ENCODE measurements around the gene PSMC4. TPM values are rescaled to one million over a fixed set of nuclear protein-coding genes. Genes with fewer than 3 reads are reported as not detected.

PSMC4 gene
- total RNA-seq, 1 donor from 2014 or later: 74.9 TPM

DNA sequence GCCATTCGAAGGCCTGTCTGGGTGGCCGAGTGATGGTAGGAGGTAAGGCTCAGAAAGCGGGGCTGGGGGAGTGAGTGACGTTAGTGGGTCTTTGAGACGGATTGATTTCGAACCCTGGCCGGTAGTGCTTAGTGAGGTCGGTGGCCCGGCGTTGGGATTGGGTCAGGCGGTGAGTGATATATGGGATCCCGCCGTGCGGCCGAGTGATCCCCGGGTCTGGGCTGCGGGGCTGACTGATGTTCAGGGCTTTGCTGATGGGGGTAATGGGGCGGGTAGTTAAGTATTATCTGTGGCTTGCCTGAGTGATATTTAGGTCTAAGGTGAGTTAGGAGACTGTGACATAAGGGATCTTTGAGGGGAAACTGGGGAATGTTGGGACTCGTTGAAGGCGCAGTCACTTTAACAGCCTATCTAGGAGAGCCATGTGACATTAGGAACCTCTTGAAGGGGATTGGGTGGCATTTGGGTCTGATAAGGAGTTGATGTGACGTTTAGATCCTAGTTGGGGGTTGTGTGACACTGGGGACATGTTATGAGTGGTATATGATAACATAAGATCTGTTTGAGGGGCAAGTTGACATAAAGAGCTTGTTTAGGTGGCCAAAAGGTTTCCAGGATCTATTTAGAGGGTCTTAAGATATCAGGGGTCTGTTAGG lies 543 bp downstream of the PSMC4 start:
- Histone ChIP-seq H3K4me3 (peak overlapping the region; percentile 67 to 82), H3K27ac (peak overlapping the region; percentile 68), H3K27me3 (no peaks in the 10 kb centered on the region), H3K9me3 (no peaks in the 10 kb centered on the region), H3K36me3 (peaks cover 0 to 35% of the 10 kb centered on the region in 2 donors), H3K4me1 (peaks cover 25% of the 10 kb centered on the region)
- no peak for DNase-seq (ENCODE audit: extremely low spot score in 2 of 2)
- intact Hi-C loops (cut with DNase I): loop anchor here (10.0 kb wide), 1 partner anchor 127 kb away; the partner anchor contains the start of gene FBL
- TF ChIP-seq POLR2AphosphoS5 (IDR thresholded peaks at IDR 0.05; ENCODE audit: insufficient read depth in 1 of 2, low read depth in 1 of 2): no peak
- no peak for TF ChIP-seq POLR2A (IDR thresholded peaks at IDR 0.05)
- TF ChIP-seq, protein P1, sequence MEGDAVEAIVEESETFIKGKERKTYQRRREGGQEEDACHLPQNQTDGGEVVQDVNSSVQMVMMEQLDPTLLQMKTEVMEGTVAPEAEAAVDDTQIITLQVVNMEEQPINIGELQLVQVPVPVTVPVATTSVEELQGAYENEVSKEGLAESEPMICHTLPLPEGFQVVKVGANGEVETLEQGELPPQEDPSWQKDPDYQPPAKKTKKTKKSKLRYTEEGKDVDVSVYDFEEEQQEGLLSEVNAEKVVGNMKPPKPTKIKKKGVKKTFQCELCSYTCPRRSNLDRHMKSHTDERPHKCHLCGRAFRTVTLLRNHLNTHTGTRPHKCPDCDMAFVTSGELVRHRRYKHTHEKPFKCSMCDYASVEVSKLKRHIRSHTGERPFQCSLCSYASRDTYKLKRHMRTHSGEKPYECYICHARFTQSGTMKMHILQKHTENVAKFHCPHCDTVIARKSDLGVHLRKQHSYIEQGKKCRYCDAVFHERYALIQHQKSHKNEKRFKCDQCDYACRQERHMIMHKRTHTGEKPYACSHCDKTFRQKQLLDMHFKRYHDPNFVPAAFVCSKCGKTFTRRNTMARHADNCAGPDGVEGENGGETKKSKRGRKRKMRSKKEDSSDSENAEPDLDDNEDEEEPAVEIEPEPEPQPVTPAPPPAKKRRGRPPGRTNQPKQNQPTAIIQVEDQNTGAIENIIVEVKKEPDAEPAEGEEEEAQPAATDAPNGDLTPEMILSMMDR (IDR thresholded peaks at IDR 0.05): no peak

DNA sequence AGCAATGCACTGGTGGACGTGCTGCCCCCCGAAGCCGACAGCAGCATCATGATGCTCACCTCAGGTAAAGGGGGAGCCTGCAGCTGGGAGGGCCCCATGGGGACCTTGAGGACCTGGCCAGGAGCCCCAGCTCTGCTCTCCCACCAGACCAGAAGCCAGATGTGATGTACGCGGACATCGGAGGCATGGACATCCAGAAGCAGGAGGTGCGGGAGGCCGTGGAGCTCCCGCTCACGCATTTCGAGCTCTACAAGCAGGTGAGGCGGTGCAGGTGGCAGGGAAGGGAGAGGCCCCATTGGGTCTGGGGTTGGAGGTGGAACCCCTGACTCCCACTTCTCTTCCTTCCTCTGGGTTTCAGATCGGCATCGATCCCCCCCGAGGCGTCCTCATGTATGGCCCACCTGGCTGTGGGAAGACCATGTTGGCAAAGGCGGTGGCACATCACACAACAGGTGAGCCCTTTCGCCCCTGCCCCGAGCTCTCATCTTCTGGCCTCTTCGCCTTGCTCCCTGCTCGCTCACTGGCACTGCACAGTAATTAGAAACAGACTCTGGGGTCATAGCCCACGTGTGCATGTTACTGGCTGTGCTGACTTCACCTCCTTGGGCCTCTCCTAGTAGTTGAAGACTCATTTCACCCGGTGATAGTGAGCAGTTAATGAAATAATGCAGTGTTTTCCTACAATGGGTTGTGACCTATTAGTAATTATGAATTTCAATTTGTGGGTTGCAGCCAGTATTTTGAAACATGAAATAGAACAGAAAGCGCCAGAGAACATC lies 3.6 kb downstream of the PSMC4 start:
- peaks cover 24% of the 10 kb centered on the region for H3K4me1 ChIP-seq
- H3K4me3 ChIP-seq: no peak overlapping the region
- H3K27ac ChIP-seq: no peak overlapping the region
- H3K9me3 ChIP-seq: no peaks in the 10 kb centered on the region
- intact Hi-C loops (cut with DNase I): loop anchor here (10.0 kb wide), 1 partner anchor 130 kb away; the partner anchor contains the start of gene FBL
- TF ChIP-seq POLR2A (IDR thresholded peaks at IDR 0.05): no peak
- TF ChIP-seq, protein P1 (IDR thresholded peaks at IDR 0.05): no peak
- H3K36me3 ChIP-seq: peaks cover 0 to 51% of the 10 kb centered on the region in 2 donors
- no peak for DNase-seq (ENCODE audit: extremely low spot score in 2 of 2)
- H3K27me3 ChIP-seq: no peaks in the 10 kb centered on the region

DNA sequence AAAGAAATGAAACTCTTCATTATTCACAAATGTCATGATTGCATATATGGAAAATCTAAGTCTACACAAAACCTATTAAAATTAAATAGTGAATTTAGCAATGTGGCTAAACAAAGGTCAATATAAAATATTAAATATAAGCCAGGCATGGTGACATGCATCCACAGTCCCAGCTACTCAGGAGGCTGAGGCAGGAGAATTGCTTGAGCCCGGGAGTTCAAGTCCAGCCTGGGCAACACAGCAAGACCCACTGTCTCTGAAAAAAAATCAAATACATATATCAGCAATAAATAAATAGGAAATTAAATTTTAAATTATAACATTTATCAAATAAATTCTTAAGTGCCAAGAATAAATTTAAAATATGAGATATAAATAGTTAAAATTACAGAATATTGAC lies 11.9 kb downstream of the PSMC4 start:
- H3K27ac ChIP-seq: no peak overlapping the region
- H3K4me1 ChIP-seq: no peaks in the 10 kb centered on the region
- peaks cover 4 to 37% of the 10 kb centered on the region in 2 donors for H3K36me3 ChIP-seq
- H3K4me3 ChIP-seq: no peak overlapping the region
- peaks cover 22% of the 10 kb centered on the region for H3K9me3 ChIP-seq
- intact Hi-C loops (cut with DNase I): loop anchor here (2.0 kb wide), 1 partner anchor 22 kb away; no protein-coding TSS in a partner anchor
- no peak for DNase-seq (ENCODE audit: extremely low spot score in 2 of 2)
- H3K27me3 ChIP-seq: no peaks in the 10 kb centered on the region
- TF ChIP-seq, protein P1 (IDR thresholded peaks at IDR 0.05): no peak
- TF ChIP-seq POLR2A (IDR thresholded peaks at IDR 0.05) (no peak), POLR2AphosphoS5 (IDR thresholded peaks at IDR 0.05; ENCODE audit: insufficient read depth in 1 of 2, low read depth in 1 of 2) (no peak)

DNA sequence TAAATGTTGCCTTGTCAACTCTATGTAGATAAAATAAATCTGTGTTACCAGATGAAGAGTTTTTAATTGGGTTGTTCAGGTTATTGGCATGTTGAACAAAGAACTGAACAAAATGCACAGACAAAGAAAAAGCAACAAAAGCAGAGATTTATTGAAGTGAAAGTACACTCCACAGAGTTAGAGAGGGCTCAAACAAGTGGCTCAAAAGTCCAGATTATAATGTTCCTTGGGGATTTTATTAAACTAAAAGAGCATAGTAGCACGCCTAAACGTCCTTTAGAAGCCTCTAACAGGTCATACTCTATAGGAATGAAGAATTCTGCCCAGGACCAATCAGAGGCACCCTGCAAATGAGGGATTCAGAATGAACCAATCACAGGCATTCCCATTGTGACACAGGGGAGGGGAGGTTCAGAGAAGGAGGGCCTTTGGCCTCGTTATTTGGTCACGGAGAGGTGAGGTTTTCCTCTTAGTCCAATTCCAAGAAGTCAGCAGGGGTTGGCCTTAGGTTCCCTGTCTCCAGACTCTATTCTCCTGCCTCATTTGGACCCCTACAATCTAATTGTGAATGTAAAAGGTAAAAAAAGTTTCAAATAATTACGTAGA lies 12.8 kb downstream of the PSMC4 start:
- Histone ChIP-seq H3K36me3 (peaks cover 4 to 35% of the 10 kb centered on the region in 2 donors), H3K9me3 (peaks cover 22% of the 10 kb centered on the region), H3K4me1 (no peaks in the 10 kb centered on the region), H3K27me3 (no peaks in the 10 kb centered on the region), H3K4me3 (no peak overlapping the region), H3K27ac (no peak overlapping the region)
- no peak for TF ChIP-seq POLR2AphosphoS5 (IDR thresholded peaks at IDR 0.05; ENCODE audit: insufficient read depth in 1 of 2, low read depth in 1 of 2)
- TF ChIP-seq POLR2A (IDR thresholded peaks at IDR 0.05): no peak
- TF ChIP-seq, protein P1 (IDR thresholded peaks at IDR 0.05): no peak
- no peak for DNase-seq (ENCODE audit: extremely low spot score in 2 of 2)
- intact Hi-C loops (cut with DNase I): loop anchor here (2.0 kb wide), 1 partner anchor 23 kb away; no protein-coding TSS in a partner anchor
